Stimulated activated CD4-positive, alpha-beta T cell treated with anti-CD3 and anti-CD28 coated beads, Interleukin-15, amount 100 ng/mL, for 24 hours (primary cell): Measurements from ENCODE around the gene MAML3.

Source experiments
- DNase-seq: peaks from one replicate; pipeline ENCODE4 v3.0.0-alpha.2; 2020

The MAML3 gene

GRCh38 chr4:140153718-140154571 is at the start of gene MAML3:
Gene MAML3 (minus strand): TSS chr4:140154184. CDS start chr4:140153327, 857 bp downstream.
- peak; percentile 88 for DNase-seq

- DNase-seq, result no peak
Measured at GRCh38 chr4:140198942-140199341, 45.0 kb upstream of the MAML3 start.

GRCh38 chr4:140195806-140196205 is 41.8 kb upstream of the MAML3 start:
- no peak for DNase-seq

- no peak for DNase-seq
Measured at GRCh38 chr4:140189805-140190204, 35.8 kb upstream of the MAML3 start.

GRCh38 chr4:140188975-140189374 is 35.0 kb upstream of the MAML3 start:
- no peak for DNase-seq

- no peak for DNase-seq
Measured at GRCh38 chr4:140187316-140187695, 33.3 kb upstream of the MAML3 start.

- DNase-seq, result no peak
Measured at GRCh38 chr4:140186651-140187315, 32.8 kb upstream of the MAML3 start.

- DNase-seq, result no peak
Measured at GRCh38 chr4:140186082-140186438, 32.1 kb upstream of the MAML3 start.

- no peak for DNase-seq
Measured at GRCh38 chr4:140185412-140186081, 31.6 kb upstream of the MAML3 start.

GRCh38 chr4:140183270-140183669 is 29.3 kb upstream of the MAML3 start:
- DNase-seq, result no peak

- DNase-seq, result no peak
Measured at GRCh38 chr4:140180577-140180976, 26.6 kb upstream of the MAML3 start.

GRCh38 chr4:140176735-140177134 is 22.8 kb upstream of the MAML3 start:
- no peak for DNase-seq

GRCh38 chr4:140174543-140174942 is 20.6 kb upstream of the MAML3 start:
- DNase-seq, result no peak

- DNase-seq, result no peak
Measured at GRCh38 chr4:140172960-140173359, 19.0 kb upstream of the MAML3 start.

GRCh38 chr4:140170299-140170698 is 16.3 kb upstream of the MAML3 start:
- no peak for DNase-seq

GRCh38 chr4:140168936-140169335 is 15.0 kb upstream of the MAML3 start:
- no peak for DNase-seq

- DNase-seq, result no peak
Measured at GRCh38 chr4:140168474-140168873, 14.5 kb upstream of the MAML3 start.

GRCh38 chr4:140163029-140163810 is 9.2 kb upstream of the MAML3 start:
- no peak for DNase-seq

- no peak for DNase-seq
Measured at GRCh38 chr4:140162596-140162995, 8.6 kb upstream of the MAML3 start.

GRCh38 chr4:140158365-140159030 is 4.5 kb upstream of the MAML3 start:
- DNase-seq, result no peak

GRCh38 chr4:140157341-140157740 is 3.4 kb upstream of the MAML3 start:
- DNase-seq, result peak; percentile 25

- DNase-seq, result peak; percentile 52
Measured at GRCh38 chr4:140156529-140157171, 2.7 kb upstream of the MAML3 start.
